DND-41 (cell line): ENCODE measurements around the gene ESR2.

Experiments used
- ATAC-seq: fragments of 200-7000 bp; cut with Tn5 transposase; 3 replicates; pipeline ENCODE4 v1.9.1; 2021; ENCODE audit warnings: low read depth; ENCODE audit not compliant: insufficient read depth
- DNase-seq: peaks from one replicate; pipeline ENCODE4 v3.0.0-alpha.2; 2020
- H2AFZ ChIP-seq: 2 replicates; pipeline ENCODE4 v1.6.0; 2012; ENCODE audit warnings: low read depth, low read length
- H3K27ac ChIP-seq: 2 replicates; pipeline ENCODE4 v1.5.1; 2012; ENCODE audit warnings: low read length, inconsistent platforms
- H3K27me3 ChIP-seq: fragments of 200-600 bp; sonication (generic); 2 replicates; pipeline ENCODE4 v1.6.0; 2012; ENCODE audit warnings: low read length, mild to moderate bottlenecking, inconsistent platforms; ENCODE audit not compliant: insufficient read depth, poor library complexity
- H3K36me3 ChIP-seq: 2 replicates; pipeline ENCODE4 v1.5.1; 2012; ENCODE audit warnings: low read length, inconsistent platforms; ENCODE audit not compliant: insufficient read depth
- H3K4me1 ChIP-seq: 2 replicates; pipeline ENCODE4 v1.5.1; 2012; ENCODE audit warnings: mild to moderate bottlenecking, low read length; ENCODE audit not compliant: insufficient read depth
- H3K4me2 ChIP-seq: 2 replicates; pipeline ENCODE4 v1.6.0; 2012; ENCODE audit warnings: mild to moderate bottlenecking, moderate library complexity, low read length, inconsistent platforms; ENCODE audit not compliant: insufficient read depth
- H3K4me3 ChIP-seq, 2 experiments: fragments of 200-600 bp in 1 of 2; shearing (Covaris generic) in 1 of 2; 2 replicates each; pipeline ENCODE4 v1.5.1; 2012 to 2016; ENCODE audit warnings: inconsistent platforms in 2 of 2, low read length in 2 of 2, mild to moderate bottlenecking in 2 of 2, low read depth in 1 of 2, moderate library complexity in 1 of 2
- H3K79me2 ChIP-seq: 2 replicates; pipeline ENCODE4 v1.6.0; 2012; ENCODE audit warnings: low read length, inconsistent platforms; ENCODE audit not compliant: insufficient read depth
- H3K9ac ChIP-seq: 2 replicates; pipeline ENCODE4 v1.6.0; 2012; ENCODE audit warnings: low read depth, mild to moderate bottlenecking, inconsistent platforms, low read length, moderate library complexity
- H3K9me3 ChIP-seq: 2 replicates; pipeline ENCODE4 v1.5.1; 2012; ENCODE audit warnings: low read length, moderate library complexity, mild to moderate bottlenecking, inconsistent platforms; ENCODE audit not compliant: insufficient read depth, severe bottlenecking
- H4K20me1 ChIP-seq: 2 replicates; pipeline ENCODE4 v1.6.0; 2012; ENCODE audit warnings: low read length; ENCODE audit not compliant: insufficient read depth
- CTCF ChIP-seq: IDR thresholded peaks from 2 replicates; pipeline ENCODE4 v1.5.1; 2012; ENCODE audit warnings: borderline replicate concordance, low read length, moderate library complexity, mild to moderate bottlenecking; ENCODE audit not compliant: poor library complexity, severe bottlenecking; ENCODE audit errors: extremely low read depth
- EZH2 ChIP-seq: IDR thresholded peaks from 3 replicates; pipeline ENCODE4 v1.6.1; 2012; ENCODE audit warnings: borderline replicate concordance, low read depth, mild to moderate bottlenecking, moderate library complexity, low read length, inconsistent platforms; ENCODE audit not compliant: severe bottlenecking

Gene ESR2

GRCh38 chr14:64229489-64229888, 64.7 kb downstream of the ESR2 start:
- Histone ChIP-seq H3K4me2 (no peak overlapping the region), H3K27ac (no peak overlapping the region), H3K36me3 (peaks cover 56% of the 10 kb centered on the region), H3K9ac (no peak overlapping the region), H3K9me3 (no peaks in the 10 kb centered on the region), H3K27me3 (no peaks in the 10 kb centered on the region), H3K4me3 (no peak overlapping the region), H3K4me1 (no peaks in the 10 kb centered on the region), H3K79me2 (no peaks in the 10 kb centered on the region), H2AFZ (no peak overlapping the region), H4K20me1 (no peaks in the 10 kb centered on the region)
- no peak for ATAC-seq
- DNase-seq, result no peak
- TF ChIP-seq EZH2, result no peak
- TF ChIP-seq CTCF, result no peak

- no peak overlapping the region for H3K9ac ChIP-seq
- DNase-seq (no peak), ATAC-seq (no peak)
- H3K36me3 ChIP-seq, result peaks cover 71% of the 10 kb centered on the region
- H3K27ac ChIP-seq, result no peak overlapping the region
- H3K27me3 ChIP-seq, result no peaks in the 10 kb centered on the region
- H2AFZ ChIP-seq, result no peak overlapping the region
- no peaks in the 10 kb centered on the region for H3K79me2 ChIP-seq
- H3K4me3 ChIP-seq, result no peak overlapping the region
- no peaks in the 10 kb centered on the region for H3K9me3 ChIP-seq
- no peaks in the 10 kb centered on the region for H3K4me1 ChIP-seq
- H4K20me1 ChIP-seq, result no peaks in the 10 kb centered on the region
- TF ChIP-seq CTCF, result no peak
- TF ChIP-seq EZH2, result no peak
- no peak overlapping the region for H3K4me2 ChIP-seq
These were observed 66.3 kb downstream of the ESR2 start for GRCh38 chr14:64227856-64228255.

GRCh38 chr14:64225151-64225757, 68.9 kb downstream of the ESR2 start:
- Histone ChIP-seq H3K4me2 (no peak overlapping the region), H3K9ac (no peak overlapping the region), H3K27me3 (no peaks in the 10 kb centered on the region), H3K27ac (no peak overlapping the region), H3K4me3 (no peak overlapping the region), H4K20me1 (no peaks in the 10 kb centered on the region), H3K4me1 (no peaks in the 10 kb centered on the region), H3K79me2 (no peaks in the 10 kb centered on the region), H2AFZ (no peak overlapping the region), H3K36me3 (peaks cover 77% of the 10 kb centered on the region), H3K9me3 (no peaks in the 10 kb centered on the region)
- no peak for TF ChIP-seq CTCF
- no peak for TF ChIP-seq EZH2
- no peak for ATAC-seq
- DNase-seq, result no peak
